ENCODE results near the gene GPR160.

- TF ChIP-seq POLR2AphosphoS5 (IDR thresholded peaks at IDR 0.05) (no peak), CTCF (IDR thresholded peaks at IDR 0.05; ENCODE audit: poor library complexity, severe bottlenecking) (no peak), EZH2 (IDR thresholded peaks at IDR 0.05; ENCODE audit: borderline replicate concordance, insufficient read depth, low read length, poor library complexity, severe bottlenecking) (no peak), REST (IDR thresholded peaks at IDR 0.05; ENCODE audit: borderline replicate concordance) (no peak), EP300 (conservative IDR thresholded peaks at IDR 0.05; ENCODE audit: poor library complexity, severe bottlenecking) (no peak), RAD21 (conservative IDR thresholded peaks at IDR 0.05) (no peak), SMC3 (conservative IDR thresholded peaks at IDR 0.05; ENCODE audit: poor library complexity) (no peak)
Observed at GRCh38 chr3:170083343-170083742, 45.5 kb downstream of the GPR160 start.
